Astrocyte (in vitro differentiated cells and primary cell): Measurements from ENCODE around the gene ARRDC3.

ENCODE experiments used
- EZH2 ChIP-seq: IDR thresholded peaks from 2 replicates; pipeline ENCODE4 v1.6.1; 2012; ENCODE audit warnings: mild to moderate bottlenecking, low read length, inconsistent platforms; ENCODE audit not compliant: insufficient read depth
- TF ChIP-seq, protein P1 (sequence below): IDR thresholded peaks from 2 replicates; pipeline ENCODE4 v1.5.1; 2011; ENCODE audit warnings: low read depth, mild to moderate bottlenecking, inconsistent platforms, low read length, moderate library complexity; ENCODE audit not compliant: insufficient read depth

DNA sequence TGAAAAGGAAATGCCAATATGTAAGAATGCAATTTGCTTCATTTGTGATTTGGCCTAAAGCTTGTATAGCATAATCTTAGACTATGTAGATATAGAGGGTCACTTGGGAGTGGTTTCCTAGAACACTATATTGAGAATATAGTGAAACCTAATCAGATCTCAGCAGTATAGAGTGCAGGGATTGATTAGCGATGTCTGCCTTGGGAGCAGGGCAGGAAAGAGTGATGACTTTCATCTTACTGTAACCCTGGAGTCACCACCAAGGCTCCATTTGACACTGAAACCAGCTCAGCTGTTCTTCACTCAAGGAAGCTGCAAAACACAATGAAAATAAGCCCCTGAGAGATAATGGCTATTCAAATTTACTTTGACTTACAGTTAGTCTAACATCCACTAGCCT lies 26.2 kb upstream of the ARRDC3 start:
- TF ChIP-seq, protein P1, sequence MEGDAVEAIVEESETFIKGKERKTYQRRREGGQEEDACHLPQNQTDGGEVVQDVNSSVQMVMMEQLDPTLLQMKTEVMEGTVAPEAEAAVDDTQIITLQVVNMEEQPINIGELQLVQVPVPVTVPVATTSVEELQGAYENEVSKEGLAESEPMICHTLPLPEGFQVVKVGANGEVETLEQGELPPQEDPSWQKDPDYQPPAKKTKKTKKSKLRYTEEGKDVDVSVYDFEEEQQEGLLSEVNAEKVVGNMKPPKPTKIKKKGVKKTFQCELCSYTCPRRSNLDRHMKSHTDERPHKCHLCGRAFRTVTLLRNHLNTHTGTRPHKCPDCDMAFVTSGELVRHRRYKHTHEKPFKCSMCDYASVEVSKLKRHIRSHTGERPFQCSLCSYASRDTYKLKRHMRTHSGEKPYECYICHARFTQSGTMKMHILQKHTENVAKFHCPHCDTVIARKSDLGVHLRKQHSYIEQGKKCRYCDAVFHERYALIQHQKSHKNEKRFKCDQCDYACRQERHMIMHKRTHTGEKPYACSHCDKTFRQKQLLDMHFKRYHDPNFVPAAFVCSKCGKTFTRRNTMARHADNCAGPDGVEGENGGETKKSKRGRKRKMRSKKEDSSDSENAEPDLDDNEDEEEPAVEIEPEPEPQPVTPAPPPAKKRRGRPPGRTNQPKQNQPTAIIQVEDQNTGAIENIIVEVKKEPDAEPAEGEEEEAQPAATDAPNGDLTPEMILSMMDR: no peak
- no peak for TF ChIP-seq EZH2
